GM12878 (cell line): ENCODE measurements around the gene STYXL1. TPM values are rescaled to one million over a fixed set of nuclear protein-coding genes. Genes with fewer than 3 reads are reported as not detected.

Experiments
- ASH2L ChIP-seq: fragments of 300-600, 200-600 bp; sonication (generic); IDR thresholded peaks from 2 replicates; pipeline ENCODE4 v1.6.1; 2017; ENCODE audit warnings: low read depth, mild to moderate bottlenecking, borderline replicate concordance
- BACH1 ChIP-seq: fragments of 450-650 bp; IDR thresholded peaks from 2 replicates; pipeline ENCODE4 v1.6.1; 2017; ENCODE audit warnings: mild to moderate bottlenecking, borderline replicate concordance
- CBFB ChIP-seq: IDR thresholded peaks from 2 replicates; pipeline ENCODE4 v1.6.1; 2016; ENCODE audit warnings: antibody characterized with exemption, low read depth
- CHD1 ChIP-seq: IDR thresholded peaks from 2 replicates; pipeline ENCODE4 v1.6.1; 2012; ENCODE audit warnings: low read depth, low read length, improper control_type of control experiment
- EED ChIP-seq: sonication (generic); IDR thresholded peaks from 2 replicates; pipeline ENCODE4 v1.6.1; 2016; ENCODE audit warnings: antibody characterized with exemption, low read depth
- ETV6 ChIP-seq, 2 experiments: fragments of 450-650 bp in 1 of 2; IDR thresholded peaks in 1 of 2; conservative IDR thresholded peaks in 1 of 2; 2 replicates each; pipeline ENCODE4 v1.6.1; 2014; ENCODE audit warnings: antibody characterized with exemption in 1 of 2, borderline replicate concordance in 1 of 2, low read depth in 1 of 2, mild to moderate bottlenecking in 1 of 2, moderate library complexity in 1 of 2
- FOS ChIP-seq: IDR thresholded peaks from 3 replicates; pipeline ENCODE4 v1.6.1; 2011; ENCODE audit warnings: borderline replicate concordance; ENCODE audit not compliant: insufficient read length; ENCODE audit errors: extremely low read depth
- HDGF ChIP-seq: fragments of 450-650 bp; IDR thresholded peaks from 2 replicates; pipeline ENCODE4 v1.6.1; 2016; ENCODE audit warnings: antibody characterized with exemption
- KLF5 ChIP-seq: fragments of 450-650 bp; IDR thresholded peaks from 2 replicates; pipeline ENCODE4 v1.6.1; 2014; ENCODE audit warnings: mild to moderate bottlenecking; ENCODE audit not compliant: partially characterized antibody
- MEF2A ChIP-seq: IDR thresholded peaks from 2 replicates; pipeline ENCODE4 v1.6.1; 2011; ENCODE audit warnings: low read depth, mild to moderate bottlenecking, low read length, moderate library complexity; ENCODE audit not compliant: insufficient read depth
- NFIC ChIP-seq: IDR thresholded peaks from 2 replicates; pipeline ENCODE4 v1.6.1; 2012; ENCODE audit warnings: low read depth, mild to moderate bottlenecking, inconsistent platforms, low read length, moderate library complexity
- POU2F2 ChIP-seq: IDR thresholded peaks from 3 replicates; pipeline ENCODE4 v1.6.1; 2011; ENCODE audit warnings: low read depth, mild to moderate bottlenecking, low read length, borderline replicate concordance
- RAD21 ChIP-seq: IDR thresholded peaks from 2 replicates; pipeline ENCODE4 v1.6.1; 2011; ENCODE audit warnings: mild to moderate bottlenecking, low read depth, low read length, moderate library complexity; ENCODE audit not compliant: insufficient read depth
- RFX5 ChIP-seq: IDR thresholded peaks from 2 replicates; pipeline ENCODE4 v1.6.1; 2011; ENCODE audit warnings: low read depth, low read length, improper control_type of control experiment
- SMAD1 ChIP-seq: fragments of 450-650 bp; IDR thresholded peaks from 2 replicates; pipeline ENCODE4 v1.6.1; 2018; ENCODE audit warnings: mild to moderate bottlenecking, low read depth; ENCODE audit not compliant: partially characterized antibody
- SMC3 ChIP-seq: IDR thresholded peaks from 2 replicates; pipeline ENCODE4 v1.6.1; 2011; ENCODE audit warnings: low read length, improper control_type of control experiment, borderline replicate concordance
- SREBF1 ChIP-seq: IDR thresholded peaks from 2 replicates; pipeline ENCODE4 v1.6.1; 2012; ENCODE audit warnings: mild to moderate bottlenecking, low read length
- TCF12 ChIP-seq: IDR thresholded peaks from 2 replicates; pipeline ENCODE4 v1.6.1; 2011; ENCODE audit warnings: low read depth, mild to moderate bottlenecking, low read length
- TCF3 ChIP-seq: IDR thresholded peaks from 2 replicates; pipeline ENCODE4 v1.6.1; 2012; ENCODE audit warnings: low read depth, mild to moderate bottlenecking, low read length, borderline replicate concordance; ENCODE audit not compliant: insufficient read depth
- polyA plus RNA-seq, 11 experiments: library from polyadenylated mRNA; depleted of rRNA in 4 of 11; unstranded in 6 of 11; stranded (reverse) in 5 of 11; fragments of >200 nt; fragmentation: Nextera tagmentation in 4 of 11; fragmentation: Illumina TruSeq in 1 of 11; extraction: Ambion mirVana in 4 of 11; extraction: Trizol in 1 of 11; gene quantifications; 1 replicate in 1 of 11; 2 replicates in 10 of 11; pipeline versions ENCODE4 v1.2.1 to v1.2.3, GENCODE V29; 2011 to 2016; ENCODE audit warnings: inconsistent platforms in 2 of 11, missing spikeins in 2 of 11, low read depth in 1 of 11
- total RNA-seq, 4 experiments: library from RNA; depleted of rRNA in 3 of 4; stranded (reverse); fragments of >200 nt in 3 of 4; fragmentation: Illumina TruSeq in 1 of 4; extraction: Trizol in 1 of 4; gene quantifications; 2 replicates each; pipeline versions ENCODE4 v1.2.1 to v1.2.3, GENCODE V29; 2013 to 2021
- TF ChIP-seq, protein P1 (sequence below): fragments of 450-650 bp; IDR thresholded peaks from 2 replicates; pipeline ENCODE4 v1.6.1; 2017; ENCODE audit warnings: antibody characterized with exemption, mild to moderate bottlenecking, moderate library complexity
- TF ChIP-seq, protein P2 (sequence below): IDR thresholded peaks from 2 replicates; pipeline ENCODE4 v1.6.1; 2011; ENCODE audit warnings: borderline replicate concordance, low read depth, mild to moderate bottlenecking, moderate library complexity, mixed read lengths, low read length; ENCODE audit not compliant: insufficient read depth; ENCODE audit errors: extremely low read length
- TF ChIP-seq, protein P3 (sequence below): fragments of 450-650 bp; IDR thresholded peaks from 2 replicates; pipeline ENCODE4 v1.6.1; 2018; ENCODE audit warnings: borderline replicate concordance, mild to moderate bottlenecking; ENCODE audit not compliant: partially characterized antibody
- TF ChIP-seq, protein P4 (sequence below): fragments of 450-650 bp; IDR thresholded peaks from 2 replicates; pipeline ENCODE4 v1.6.1; 2016; ENCODE audit warnings: mild to moderate bottlenecking

STYXL1 gene
- total and polyA plus RNA-seq, 10 of the 15 experiments (the other 5 are each of a cell fraction or from before 2014, with no cell fraction given) = 18.4 to 65.9 (median 40.7) TPM

DNA sequence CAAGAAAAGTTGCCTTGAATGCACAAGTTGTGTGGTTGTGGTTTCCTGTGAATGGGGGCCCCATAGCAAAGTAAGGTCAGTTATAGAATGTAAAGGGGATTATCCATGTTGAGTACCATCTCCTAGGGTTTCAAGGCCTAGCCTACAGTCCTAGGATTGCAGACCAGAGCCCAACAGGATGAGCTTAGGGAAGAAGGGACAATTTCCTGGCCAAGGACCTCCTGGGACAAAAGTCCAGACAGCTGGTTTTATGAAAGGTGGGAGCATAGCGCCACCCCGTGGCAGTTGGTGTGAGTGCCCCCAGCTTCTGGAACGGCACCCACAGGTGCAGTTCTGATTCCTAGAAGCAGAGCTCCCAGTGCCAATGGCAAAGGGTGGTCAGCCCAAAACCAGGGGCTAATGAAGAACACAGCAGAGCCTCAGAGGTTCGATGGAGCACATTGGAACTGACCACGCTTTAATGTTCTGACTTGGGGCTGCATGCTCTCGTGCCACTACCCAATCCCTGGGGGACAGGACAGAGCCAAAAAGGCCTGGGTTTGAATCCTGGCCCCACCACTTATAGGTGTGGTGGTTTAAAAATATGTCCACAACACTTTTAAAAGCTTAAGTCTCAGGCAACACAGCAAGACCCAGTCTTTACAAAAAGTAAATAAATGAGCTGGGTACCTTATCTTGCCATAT is 27.6 kb downstream of the STYXL1 start (continued):
- TF ChIP-seq RAD21 (peak; percentile 91), CBFB (peak; percentile 31), RFX5 (no peak), ASH2L (no peak), MEF2A (no peak), POU2F2 (0 out of 3 replicates have a peak, but pooled peaks have one; percentile 28), TCF12 (0 out of 2 replicates have a peak, but pooled peaks have one; percentile 40), SMAD1 (no peak), ETV6 (conservative IDR thresholded peaks at IDR 0.05 in 1 of 2, IDR thresholded peaks at IDR 0.05 in 1 of 2; ENCODE audit: borderline replicate concordance in 1 of 2, low read depth in 1 of 2) (no peak), NFIC (no peak), BACH1 (no peak), SREBF1 (no peak), SMC3 (peak; percentile 96), HDGF (0 out of 2 replicates have a peak, but pooled peaks have one; percentile 41), TCF3 (no peak), FOS (no peak), CHD1 (no peak), EED (peak; percentile 36; the same call in 1 of the 2 replicates), KLF5 (no peak)
- TF ChIP-seq, protein P1, sequence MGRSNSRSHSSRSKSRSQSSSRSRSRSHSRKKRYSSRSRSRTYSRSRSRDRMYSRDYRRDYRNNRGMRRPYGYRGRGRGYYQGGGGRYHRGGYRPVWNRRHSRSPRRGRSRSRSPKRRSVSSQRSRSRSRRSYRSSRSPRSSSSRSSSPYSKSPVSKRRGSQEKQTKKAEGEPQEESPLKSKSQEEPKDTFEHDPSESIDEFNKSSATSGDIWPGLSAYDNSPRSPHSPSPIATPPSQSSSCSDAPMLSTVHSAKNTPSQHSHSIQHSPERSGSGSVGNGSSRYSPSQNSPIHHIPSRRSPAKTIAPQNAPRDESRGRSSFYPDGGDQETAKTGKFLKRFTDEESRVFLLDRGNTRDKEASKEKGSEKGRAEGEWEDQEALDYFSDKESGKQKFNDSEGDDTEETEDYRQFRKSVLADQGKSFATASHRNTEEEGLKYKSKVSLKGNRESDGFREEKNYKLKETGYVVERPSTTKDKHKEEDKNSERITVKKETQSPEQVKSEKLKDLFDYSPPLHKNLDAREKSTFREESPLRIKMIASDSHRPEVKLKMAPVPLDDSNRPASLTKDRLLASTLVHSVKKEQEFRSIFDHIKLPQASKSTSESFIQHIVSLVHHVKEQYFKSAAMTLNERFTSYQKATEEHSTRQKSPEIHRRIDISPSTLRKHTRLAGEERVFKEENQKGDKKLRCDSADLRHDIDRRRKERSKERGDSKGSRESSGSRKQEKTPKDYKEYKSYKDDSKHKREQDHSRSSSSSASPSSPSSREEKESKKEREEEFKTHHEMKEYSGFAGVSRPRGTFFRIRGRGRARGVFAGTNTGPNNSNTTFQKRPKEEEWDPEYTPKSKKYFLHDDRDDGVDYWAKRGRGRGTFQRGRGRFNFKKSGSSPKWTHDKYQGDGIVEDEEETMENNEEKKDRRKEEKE = no peak
- TF ChIP-seq, protein P2, sequence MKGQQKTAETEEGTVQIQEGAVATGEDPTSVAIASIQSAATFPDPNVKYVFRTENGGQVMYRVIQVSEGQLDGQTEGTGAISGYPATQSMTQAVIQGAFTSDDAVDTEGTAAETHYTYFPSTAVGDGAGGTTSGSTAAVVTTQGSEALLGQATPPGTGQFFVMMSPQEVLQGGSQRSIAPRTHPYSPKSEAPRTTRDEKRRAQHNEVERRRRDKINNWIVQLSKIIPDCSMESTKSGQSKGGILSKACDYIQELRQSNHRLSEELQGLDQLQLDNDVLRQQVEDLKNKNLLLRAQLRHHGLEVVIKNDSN = no peak
- TF ChIP-seq, protein P3, sequence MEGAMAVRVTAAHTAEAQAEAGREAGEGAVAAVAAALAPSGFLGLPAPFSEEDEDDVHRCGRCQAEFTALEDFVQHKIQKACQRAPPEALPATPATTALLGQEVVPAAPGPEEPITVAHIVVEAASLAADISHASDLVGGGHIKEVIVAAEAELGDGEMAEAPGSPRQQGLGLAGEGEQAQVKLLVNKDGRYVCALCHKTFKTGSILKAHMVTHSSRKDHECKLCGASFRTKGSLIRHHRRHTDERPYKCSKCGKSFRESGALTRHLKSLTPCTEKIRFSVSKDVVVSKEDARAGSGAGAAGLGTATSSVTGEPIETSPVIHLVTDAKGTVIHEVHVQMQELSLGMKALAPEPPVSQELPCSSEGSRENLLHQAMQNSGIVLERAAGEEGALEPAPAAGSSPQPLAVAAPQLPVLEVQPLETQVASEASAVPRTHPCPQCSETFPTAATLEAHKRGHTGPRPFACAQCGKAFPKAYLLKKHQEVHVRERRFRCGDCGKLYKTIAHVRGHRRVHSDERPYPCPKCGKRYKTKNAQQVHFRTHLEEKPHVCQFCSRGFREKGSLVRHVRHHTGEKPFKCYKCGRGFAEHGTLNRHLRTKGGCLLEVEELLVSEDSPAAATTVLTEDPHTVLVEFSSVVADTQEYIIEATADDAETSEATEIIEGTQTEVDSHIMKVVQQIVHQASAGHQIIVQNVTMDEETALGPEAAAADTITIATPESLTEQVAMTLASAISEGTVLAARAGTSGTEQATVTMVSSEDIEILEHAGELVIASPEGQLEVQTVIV = no peak
- TF ChIP-seq, protein P4, sequence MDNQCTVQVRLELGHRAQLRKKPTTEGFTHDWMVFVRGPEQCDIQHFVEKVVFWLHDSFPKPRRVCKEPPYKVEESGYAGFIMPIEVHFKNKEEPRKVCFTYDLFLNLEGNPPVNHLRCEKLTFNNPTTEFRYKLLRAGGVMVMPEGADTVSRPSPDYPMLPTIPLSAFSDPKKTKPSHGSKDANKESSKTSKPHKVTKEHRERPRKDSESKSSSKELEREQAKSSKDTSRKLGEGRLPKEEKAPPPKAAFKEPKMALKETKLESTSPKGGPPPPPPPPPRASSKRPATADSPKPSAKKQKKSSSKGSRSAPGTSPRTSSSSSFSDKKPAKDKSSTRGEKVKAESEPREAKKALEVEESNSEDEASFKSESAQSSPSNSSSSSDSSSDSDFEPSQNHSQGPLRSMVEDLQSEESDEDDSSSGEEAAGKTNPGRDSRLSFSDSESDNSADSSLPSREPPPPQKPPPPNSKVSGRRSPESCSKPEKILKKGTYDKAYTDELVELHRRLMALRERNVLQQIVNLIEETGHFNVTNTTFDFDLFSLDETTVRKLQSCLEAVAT = peak; percentile 37; the same call in 1 of the 2 replicates
